Measurements from ENCODE around the gene IGHMBP2. TPM values are rescaled to one million over a fixed set of nuclear protein-coding genes. Genes with fewer than 3 reads are reported as not detected.

Gene IGHMBP2
- total RNA-seq, 2 donors from 2014 or later: 8.5 to 8.8 TPM

GRCh38 chr11:68892576-68892975 lies 11.1 kb upstream of the IGHMBP2 start:
- Histone ChIP-seq H3K36me3 (peaks cover 61% of the 10 kb centered on the region), H3K4me1 (peaks cover 0 to 23% of the 10 kb centered on the region in 2 donors), H3K9me3 (no peaks in the 10 kb centered on the region), H3K4me3 (no peak overlapping the region), H3K27ac (no peak overlapping the region), H3K27me3 (no peaks in the 10 kb centered on the region)
- DNase-seq (ENCODE audit: low spot score): no peak
- TF ChIP-seq, protein P1, sequence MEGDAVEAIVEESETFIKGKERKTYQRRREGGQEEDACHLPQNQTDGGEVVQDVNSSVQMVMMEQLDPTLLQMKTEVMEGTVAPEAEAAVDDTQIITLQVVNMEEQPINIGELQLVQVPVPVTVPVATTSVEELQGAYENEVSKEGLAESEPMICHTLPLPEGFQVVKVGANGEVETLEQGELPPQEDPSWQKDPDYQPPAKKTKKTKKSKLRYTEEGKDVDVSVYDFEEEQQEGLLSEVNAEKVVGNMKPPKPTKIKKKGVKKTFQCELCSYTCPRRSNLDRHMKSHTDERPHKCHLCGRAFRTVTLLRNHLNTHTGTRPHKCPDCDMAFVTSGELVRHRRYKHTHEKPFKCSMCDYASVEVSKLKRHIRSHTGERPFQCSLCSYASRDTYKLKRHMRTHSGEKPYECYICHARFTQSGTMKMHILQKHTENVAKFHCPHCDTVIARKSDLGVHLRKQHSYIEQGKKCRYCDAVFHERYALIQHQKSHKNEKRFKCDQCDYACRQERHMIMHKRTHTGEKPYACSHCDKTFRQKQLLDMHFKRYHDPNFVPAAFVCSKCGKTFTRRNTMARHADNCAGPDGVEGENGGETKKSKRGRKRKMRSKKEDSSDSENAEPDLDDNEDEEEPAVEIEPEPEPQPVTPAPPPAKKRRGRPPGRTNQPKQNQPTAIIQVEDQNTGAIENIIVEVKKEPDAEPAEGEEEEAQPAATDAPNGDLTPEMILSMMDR (IDR thresholded peaks at IDR 0.05): no peak

DNA sequence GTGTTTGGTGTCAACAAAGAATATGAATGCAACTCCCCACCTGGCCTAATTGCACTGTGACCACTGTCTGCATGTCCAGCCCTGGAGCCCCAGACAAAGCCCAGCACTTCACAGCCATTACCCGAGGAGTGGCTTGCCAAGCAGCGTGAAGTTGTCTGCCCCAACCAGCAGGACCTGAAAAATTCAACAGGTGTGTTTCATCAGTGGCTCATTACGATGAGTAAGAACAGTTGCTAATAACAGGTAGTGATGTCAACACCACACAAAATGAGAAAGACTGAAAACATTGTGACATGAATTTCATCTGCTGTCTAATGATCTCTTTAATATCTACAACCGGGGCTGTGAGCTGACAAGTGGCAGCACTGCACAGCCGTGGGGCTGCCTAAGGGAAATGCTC lies 10.4 kb upstream of the IGHMBP2 start:
- TF ChIP-seq, protein P1 (IDR thresholded peaks at IDR 0.05): no peak
- H3K27ac ChIP-seq: no peak overlapping the region
- no peak overlapping the region for H3K4me3 ChIP-seq
- H3K36me3 ChIP-seq: peaks cover 68% of the 10 kb centered on the region
- no peaks in the 10 kb centered on the region for H3K27me3 ChIP-seq
- DNase-seq (ENCODE audit: low spot score): no peak
- H3K9me3 ChIP-seq: no peaks in the 10 kb centered on the region
- peaks cover 0 to 23% of the 10 kb centered on the region in 2 donors for H3K4me1 ChIP-seq

GRCh38 chr11:68896171-68896959 lies 7.3 kb upstream of the IGHMBP2 start:
- Histone ChIP-seq H3K9me3 (no peaks in the 10 kb centered on the region), H3K36me3 (peaks cover 77% of the 10 kb centered on the region), H3K4me3 (no peak overlapping the region), H3K27me3 (no peaks in the 10 kb centered on the region), H3K4me1 (peaks cover 0 to 6% of the 10 kb centered on the region in 2 donors), H3K27ac (no peak overlapping the region)
- TF ChIP-seq, protein P1 (IDR thresholded peaks at IDR 0.05): no peak
- no peak for DNase-seq (ENCODE audit: low spot score)

GRCh38 chr11:68897441-68897840 lies 6.2 kb upstream of the IGHMBP2 start:
- no peaks in the 10 kb centered on the region for H3K27me3 ChIP-seq
- H3K27ac ChIP-seq: no peak overlapping the region
- peaks cover 0 to 7% of the 10 kb centered on the region in 2 donors for H3K4me1 ChIP-seq
- TF ChIP-seq, protein P1 (IDR thresholded peaks at IDR 0.05): no peak
- no peak for DNase-seq (ENCODE audit: low spot score)
- H3K4me3 ChIP-seq: no peak overlapping the region
- H3K9me3 ChIP-seq: no peaks in the 10 kb centered on the region
- peaks cover 70% of the 10 kb centered on the region for H3K36me3 ChIP-seq

DNA sequence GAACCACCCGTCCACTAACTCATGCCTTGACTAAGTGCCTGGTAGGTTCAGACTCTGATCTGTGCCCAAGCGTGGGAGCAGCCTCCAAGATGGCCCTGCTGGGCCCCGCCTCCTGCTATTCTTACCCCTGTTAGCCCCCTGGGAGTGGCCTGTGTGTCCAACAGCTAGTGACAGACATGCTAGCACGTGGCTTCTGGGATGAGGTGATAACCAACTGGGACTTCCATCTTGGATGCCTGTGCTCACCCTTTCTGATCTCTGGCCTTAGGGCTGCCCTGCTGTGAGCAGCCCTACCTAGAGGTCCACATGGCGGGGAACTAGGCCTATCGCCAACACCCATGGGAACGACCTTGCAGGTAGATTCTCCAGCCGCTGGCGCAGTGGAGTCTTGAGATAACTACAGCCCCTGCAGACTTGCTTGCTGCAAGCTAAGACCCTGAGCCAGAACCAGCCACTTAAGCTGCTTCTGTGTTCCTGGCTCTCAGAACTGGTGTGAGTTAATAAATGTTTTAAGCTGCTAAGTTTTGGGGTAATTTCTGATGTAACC lies 2.8 kb upstream of the IGHMBP2 start:
- Histone ChIP-seq H3K36me3 (peaks cover 35% of the 10 kb centered on the region), H3K27ac (no peak overlapping the region), H3K27me3 (no peaks in the 10 kb centered on the region), H3K4me1 (peaks cover 0 to 33% of the 10 kb centered on the region in 2 donors), H3K9me3 (no peaks in the 10 kb centered on the region), H3K4me3 (no peak overlapping the region)
- no peak for DNase-seq (ENCODE audit: low spot score)
- TF ChIP-seq, protein P1 (IDR thresholded peaks at IDR 0.05): no peak

Measured in right atrium auricular region (tissue), 2 donors.